ENCODE measurements around the gene SLC26A8.
"Not testable (repeated sequence)": the region's sequence is repeated elsewhere in the genome, so short reads cannot be mapped to it uniquely, and the experiment has no call there.

Gene SLC26A8

DNA sequence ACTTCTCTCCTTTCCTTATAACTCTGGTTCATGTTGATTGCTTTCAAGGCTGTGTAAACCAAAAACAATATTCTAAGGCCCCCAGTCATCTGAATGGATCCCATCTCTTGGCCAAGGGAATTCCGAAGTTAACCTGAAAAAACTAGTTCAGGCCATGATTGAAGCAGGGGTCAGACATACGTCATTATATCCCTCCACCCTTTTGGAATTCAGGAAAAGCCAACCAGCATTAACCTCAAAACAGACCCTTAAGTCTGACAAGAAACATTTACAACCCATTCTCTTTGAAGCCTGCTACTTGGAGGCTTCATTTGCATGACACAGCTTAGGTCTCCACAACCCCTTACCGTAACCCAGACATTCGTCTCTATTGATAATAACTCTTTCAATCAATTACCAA lies 39.7 kb downstream of the SLC26A8 start:
- DNase-seq = no peak

GRCh38 chr6:35980991-35981645 lies 43.3 kb downstream of the SLC26A8 start:
- DNase-seq = no peak

GRCh38 chr6:35980126-35980525 lies 44.3 kb downstream of the SLC26A8 start:
- DNase-seq = not testable (repeated sequence)

DNA sequence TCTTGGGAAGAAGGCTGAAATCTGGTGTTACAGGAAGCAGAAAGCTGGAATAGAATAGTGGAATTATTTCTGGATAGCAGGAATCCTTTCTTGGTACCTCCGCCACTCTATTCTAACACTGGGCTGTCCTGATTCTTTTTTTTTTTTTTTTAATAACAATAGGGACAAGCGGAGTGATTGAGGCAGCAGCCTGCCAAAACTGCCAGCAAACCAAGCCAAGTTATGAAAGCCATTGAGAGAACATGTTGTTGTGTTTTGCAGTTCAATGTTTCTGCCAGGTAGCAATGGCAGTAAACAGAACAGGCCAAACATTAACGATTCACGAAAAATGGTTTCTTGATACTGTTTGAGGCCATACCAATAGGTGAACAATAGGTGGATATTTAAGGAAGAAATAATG lies 47.1 kb downstream of the SLC26A8 start:
- no peak for DNase-seq

DNA sequence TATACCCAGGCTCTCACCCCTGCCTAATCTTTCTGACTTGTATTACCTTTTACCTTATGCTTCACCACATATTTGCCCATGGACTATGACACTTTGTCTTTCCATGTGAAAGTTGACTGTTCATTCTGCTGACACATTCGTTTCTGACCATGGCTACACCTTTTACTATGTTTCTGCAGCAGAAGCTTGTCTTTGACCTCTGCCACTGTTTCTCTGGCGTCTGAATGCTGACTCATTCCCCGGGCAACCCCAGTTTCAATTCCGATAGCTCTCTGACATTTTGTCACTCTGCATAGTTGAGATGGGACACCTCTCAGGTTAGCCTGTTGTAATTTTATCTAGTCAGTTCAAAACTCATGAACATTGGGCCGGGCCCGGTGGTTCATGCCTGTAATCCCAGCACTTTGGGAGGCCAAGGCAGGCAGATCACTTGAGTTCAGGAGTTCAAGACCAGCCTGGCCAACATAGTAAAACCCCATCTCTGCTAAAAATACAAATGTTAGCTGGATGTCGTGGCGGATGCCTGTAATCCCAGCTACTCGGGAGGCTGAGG lies 50.7 kb downstream of the SLC26A8 start:
- DNase-seq = peak; percentile 43

GRCh38 chr6:35972471-35973367 lies 51.7 kb downstream of the SLC26A8 start:
- no peak for DNase-seq

DNA sequence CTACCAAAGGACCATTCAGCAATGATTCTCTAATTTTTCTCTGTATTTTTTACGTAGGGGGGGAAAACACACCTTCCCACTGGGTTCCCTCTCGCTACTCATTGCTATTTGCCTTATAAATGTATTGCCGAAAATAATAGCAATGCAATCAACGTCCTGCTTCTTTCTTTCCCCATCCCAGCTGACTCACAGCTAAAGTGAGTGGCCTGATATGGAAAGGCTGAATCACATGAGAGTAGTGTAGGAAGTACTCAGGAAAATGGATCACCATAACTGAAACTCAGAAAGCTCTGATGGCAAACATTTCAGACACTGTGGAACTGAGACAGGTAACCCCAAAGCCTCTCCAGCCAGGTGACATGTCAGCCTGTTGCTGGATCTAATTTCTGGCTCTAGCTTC lies 54.3 kb downstream of the SLC26A8 start:
- DNase-seq = no peak

DNA sequence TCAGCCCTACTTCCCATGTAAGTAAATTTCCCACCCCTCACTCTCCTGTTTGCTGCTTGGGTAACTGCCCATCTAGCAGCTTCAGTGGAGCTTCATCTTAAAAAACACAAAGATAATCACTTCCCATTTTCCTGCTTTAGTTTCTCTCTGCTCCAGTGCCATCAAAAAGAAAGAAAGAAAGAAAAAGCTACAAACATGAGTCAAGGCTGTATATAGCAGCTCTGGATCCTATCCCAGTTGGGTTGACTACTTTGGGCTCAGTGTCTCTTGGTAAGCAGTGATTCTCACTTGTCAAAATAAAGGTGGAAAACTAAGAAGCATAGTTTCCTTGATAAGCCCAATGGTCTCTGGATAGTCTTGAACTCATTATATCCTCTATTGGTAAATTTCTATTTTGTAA lies 54.8 kb downstream of the SLC26A8 start:
- no peak for DNase-seq

DNA sequence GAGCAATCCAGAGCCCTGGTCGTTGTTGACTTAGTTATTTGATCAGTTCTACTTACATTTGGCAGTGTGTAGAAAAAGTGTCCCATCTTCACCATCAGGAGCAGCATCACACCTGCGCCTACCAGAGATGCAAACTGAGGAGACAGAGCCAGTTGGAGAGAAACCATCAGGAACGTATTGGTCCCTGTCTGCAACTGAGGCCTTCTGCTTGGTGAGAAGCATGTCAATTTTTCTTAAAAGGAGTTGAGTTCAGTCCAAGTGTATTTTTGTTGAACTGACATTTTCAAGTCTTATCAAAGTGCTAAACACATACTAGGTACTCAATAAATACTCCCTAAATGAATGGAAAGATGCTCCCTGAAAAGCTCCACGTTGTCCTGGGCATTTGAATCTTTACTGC lies 55.6 kb downstream of the SLC26A8 start:
- DNase-seq = no peak

GRCh38 chr6:35967076-35967774 lies 57.2 kb downstream of the SLC26A8 start:
- DNase-seq = no peak

- no peak for DNase-seq
Measured at GRCh38 chr6:35962779-35963560, 61.5 kb downstream of the SLC26A8 start.

- no peak for DNase-seq
Measured at GRCh38 chr6:35960187-35960586, 64.3 kb downstream of the SLC26A8 start.

- peak; percentile 24 for DNase-seq
Measured at GRCh38 chr6:35955970-35956369, 68.5 kb downstream of the SLC26A8 start.

DNA sequence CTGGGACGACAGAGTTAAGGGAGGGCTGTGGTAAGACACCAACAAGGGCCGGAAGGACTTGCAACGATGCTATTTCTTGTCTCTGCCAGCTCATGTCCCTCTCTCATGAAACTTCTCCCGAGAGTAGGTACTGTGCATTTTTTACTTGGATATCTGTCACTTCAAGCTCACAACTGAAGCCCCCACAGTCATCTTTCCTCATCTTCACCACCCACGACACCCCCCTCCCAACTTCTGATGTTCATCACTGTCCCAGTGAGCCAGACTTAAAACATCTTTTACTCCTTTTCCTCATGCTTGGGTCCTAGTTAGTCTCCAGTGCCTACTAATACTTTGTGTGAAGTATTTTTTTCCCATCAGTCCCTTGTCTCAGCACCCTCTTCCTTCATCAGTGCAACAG lies 68.9 kb downstream of the SLC26A8 start:
- no peak for DNase-seq

DNA sequence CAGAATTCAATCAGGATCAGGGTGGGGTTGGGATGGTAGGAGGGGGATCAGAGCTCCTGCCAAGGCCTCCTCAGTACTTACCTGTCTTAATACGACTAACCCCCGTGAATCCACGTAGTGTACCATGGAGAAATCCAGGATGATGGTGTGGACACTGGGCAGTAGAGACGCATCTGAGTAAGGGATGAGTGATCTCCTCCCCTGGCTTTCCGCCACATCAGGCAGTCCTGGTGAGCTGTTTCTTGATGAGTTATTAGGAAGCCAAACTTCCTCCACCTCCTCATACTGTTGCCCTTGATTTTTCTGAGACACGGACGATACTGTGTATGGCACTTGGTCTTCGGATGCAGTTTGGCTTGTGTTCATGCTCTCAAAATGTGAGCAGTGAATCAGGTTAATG lies 69.4 kb downstream of the SLC26A8 start:
- no peak for DNase-seq

GRCh38 chr6:35954333-35954732 lies 70.1 kb downstream of the SLC26A8 start:
- no peak for DNase-seq

DNA sequence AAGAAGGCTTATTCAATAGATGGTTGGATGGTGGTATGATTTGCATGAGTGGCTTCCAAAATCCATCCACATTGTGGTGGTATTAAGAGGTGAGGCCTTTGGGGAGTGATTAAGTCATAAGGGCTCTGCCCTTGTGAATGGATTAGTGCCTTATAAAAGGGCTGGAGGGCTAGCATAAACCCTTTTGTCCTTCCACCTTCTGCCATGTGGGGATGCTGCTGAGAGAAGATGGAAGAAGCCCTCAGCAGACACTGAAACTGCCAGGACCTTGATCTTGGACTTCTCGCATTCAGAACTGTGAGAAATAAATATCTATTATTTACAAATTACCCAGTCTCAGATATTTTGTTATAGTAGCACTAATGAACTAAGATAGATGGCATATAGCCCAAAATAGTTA lies 75.7 kb downstream of the SLC26A8 start:
- no peak for DNase-seq

DNA sequence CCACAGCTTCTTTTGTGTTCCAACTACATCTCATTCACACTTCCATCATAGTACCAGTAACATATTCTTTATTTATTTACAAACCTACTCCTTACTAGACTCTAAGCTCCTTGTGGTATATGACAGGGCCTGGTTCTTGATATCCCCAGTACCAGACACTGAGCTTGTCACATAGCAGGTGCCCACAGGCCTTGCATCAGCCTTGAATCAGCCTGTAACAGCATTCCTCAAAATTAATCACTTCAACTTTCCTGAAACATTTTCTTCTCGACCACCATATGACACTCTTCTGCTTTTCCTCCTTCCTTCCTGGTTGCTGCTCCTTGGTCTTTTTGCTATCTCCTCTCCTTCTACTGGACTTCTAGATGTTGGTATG lies 78.8 kb downstream of the SLC26A8 start:
- DNase-seq = no peak

DNA sequence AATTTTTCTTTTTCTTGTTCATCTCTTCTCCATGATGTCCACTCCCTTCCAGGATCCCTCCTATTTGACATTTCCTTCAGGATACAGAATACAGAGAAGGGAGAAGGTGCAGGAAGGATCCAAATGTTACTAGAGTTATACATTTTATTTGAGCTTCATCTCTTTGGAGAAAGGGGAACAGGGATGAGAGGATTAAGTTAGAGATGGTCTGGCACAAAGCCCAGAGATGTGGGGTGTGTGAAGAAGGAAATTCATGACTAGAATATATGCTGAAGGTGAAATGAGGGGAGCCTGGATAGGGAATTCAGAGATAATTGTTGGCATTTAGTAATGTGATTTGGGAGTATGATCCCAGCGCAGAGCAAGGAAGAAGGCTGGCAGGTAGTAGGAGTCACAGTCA lies 81.1 kb downstream of the SLC26A8 start:
- no peak for DNase-seq

DNA sequence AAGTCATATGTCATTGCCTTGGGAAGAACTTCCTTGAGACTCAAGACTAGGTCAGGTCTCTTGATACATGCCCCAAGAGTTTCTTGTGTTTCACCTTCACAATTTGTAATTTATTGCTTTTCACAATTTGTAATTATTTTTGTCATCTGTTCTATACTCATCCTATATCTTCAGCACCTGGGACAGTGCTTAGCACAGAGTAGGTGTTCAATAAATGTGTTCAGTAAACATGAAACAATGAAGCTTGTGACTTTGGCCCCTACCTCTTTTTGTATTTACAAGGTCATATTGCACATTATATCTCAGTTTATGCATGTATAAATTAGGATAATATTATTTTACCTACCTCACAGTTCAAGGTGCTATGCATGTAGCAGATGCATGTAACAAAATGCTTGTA lies 82.1 kb downstream of the SLC26A8 start:
- no peak for DNase-seq

DNA sequence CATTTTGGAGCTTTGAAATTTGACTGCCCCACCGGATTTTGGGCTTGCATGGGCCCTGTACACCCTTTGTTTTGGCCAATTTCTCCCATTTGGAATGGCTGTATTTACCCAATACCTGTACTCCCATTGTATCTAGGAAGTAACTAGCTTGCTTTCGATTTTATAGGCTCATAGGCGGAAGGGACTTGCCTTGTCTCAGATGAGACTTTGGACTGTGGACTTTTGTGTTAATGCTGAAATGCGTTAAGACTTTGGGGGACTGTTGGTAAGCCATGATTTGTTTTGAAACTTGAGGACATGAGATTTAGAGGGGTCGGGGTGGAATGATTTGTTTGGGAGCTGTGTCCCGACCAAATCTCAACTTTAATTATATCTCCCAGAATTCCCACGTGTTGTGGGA lies 83.3 kb downstream of the SLC26A8 start:
- DNase-seq = not testable (repeated sequence)

GRCh38 chr6:35940014-35940413 lies 84.4 kb downstream of the SLC26A8 start:
- DNase-seq = not testable (repeated sequence)

DNA sequence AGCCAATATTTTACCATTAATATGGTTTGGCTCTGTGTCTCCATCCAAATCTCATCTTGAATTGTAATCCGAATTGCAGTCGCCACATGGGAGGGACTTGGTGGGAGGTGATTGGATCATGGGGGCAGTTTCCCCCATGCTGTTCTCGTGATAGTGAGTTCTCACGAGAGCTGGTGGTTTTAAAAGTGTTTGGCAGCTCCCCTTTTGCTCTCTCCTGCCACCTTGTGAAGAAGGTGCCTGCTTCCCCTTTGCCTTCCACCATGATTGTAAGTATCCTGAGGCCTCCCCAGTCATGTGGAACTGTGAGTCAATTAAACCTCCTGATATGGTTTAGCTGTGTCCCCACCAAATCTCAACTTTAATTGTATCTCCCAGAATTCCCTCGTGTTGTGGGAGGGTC lies 85.2 kb downstream of the SLC26A8 start:
- not testable (repeated sequence) for DNase-seq
